NCI-H2227 (cell line): ENCODE data around the gene ISYNA1.
A peak's percentile ranks its signal among the peaks of the same experiment; 100 is the strongest.

ENCODE experiments used
- DNase-seq: peaks from one replicate; lab custom pipeline; 2025; ENCODE audit not compliant: unreplicated experiment; lab: John Stamatoyannopoulos, UW

The ISYNA1 gene

GRCh38 chr19:18433015-18433691 is 4.8 kb downstream of the ISYNA1 start:
- DNase-seq, result peak; percentile 58

GRCh38 chr19:18432275-18433014 is 5.5 kb downstream of the ISYNA1 start:
- DNase-seq, result no peak

DNA sequence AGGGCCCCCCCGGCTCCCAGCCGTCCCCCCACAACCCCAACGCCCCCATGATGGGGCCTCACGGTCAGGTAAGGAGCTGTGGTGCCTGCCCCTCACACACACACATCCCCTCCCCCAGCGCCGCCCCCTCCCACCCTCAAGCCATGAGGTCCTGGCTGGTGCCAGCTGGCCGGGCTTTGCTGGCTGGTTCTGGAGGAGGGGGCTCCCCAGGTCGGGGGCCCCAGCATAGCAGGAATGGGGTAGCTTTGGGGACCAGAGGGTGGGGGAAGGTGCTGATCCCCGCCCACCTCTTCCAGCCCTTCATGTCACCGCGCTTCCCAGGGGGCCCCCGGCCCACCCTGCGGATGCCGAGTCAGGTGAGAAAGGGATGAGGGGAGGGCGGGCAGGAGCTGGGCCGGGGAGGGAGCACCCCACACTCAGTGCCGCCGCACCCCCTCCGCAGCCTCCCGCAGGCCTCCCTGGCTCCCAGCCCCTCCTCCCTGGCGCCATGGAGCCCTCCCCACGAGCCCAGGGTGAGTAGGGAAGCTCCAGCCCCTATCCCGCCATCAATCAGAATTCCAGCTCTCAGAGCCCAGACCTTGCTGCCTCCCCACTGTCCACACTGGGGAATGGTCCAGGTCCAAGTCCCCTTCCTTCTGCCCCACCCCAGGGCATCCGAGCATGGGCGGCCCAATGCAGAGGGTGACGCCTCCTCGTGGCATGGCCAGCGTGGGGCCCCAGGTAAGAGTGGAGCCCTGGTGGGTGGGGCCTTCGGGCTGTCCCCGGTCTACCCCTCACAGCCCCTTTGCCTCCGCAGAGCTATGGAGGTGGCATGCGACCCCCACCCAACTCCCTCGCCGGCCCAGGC is 6.4 kb downstream of the ISYNA1 start:
- DNase-seq, result no peak

- no peak for DNase-seq
Observed at GRCh38 chr19:18430417-18431144, 7.4 kb downstream of the ISYNA1 start.

DNA sequence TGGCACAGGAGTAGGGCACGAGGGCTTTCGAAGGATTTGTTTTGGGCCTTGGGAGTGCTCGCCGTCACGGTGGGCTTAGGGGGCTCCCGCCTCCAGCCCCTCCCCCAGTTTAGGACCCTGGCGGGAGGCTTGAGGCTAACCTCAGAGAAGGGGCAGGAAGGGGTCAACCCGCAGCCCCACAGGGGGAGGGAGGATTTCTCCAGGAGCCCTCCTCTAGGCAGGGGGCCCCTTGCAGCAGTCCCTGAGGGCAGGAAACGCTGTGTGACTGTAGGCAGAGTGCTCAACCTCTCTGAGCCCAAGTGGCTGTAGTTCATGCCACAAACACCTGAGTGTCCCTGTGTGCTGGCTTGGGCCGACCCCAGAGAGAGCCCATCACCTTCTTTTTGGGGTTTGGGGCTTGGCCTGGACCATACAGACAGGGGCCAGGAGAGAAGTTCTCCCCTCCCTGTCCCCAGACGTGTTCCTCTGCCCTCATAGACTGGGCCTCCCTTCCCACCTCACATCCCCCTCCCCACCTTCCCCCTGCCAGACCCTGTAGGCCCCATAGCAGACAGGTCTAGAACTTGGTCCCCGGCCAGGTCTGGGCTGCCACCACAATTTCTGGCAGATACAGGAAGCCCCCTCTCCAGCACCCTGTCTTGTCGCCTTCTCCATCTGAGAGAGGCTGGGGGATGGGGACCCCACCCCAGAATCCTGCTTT is 8.1 kb downstream of the ISYNA1 start:
- no peak for DNase-seq

GRCh38 chr19:18428787-18429674 is 8.9 kb downstream of the ISYNA1 start:
- peak; percentile 94 for DNase-seq

- DNase-seq, result no peak
Observed at GRCh38 chr19:18428173-18428786, 9.7 kb downstream of the ISYNA1 start.

- no peak for DNase-seq
Observed at GRCh38 chr19:18427743-18428113, 10.2 kb downstream of the ISYNA1 start.

- no peak for DNase-seq
Observed at GRCh38 chr19:18427080-18427742, 10.7 kb downstream of the ISYNA1 start.

- DNase-seq, result no peak
Observed at GRCh38 chr19:18426416-18426767, 11.5 kb downstream of the ISYNA1 start.

GRCh38 chr19:18425515-18426415 is 12.2 kb downstream of the ISYNA1 start:
- no peak for DNase-seq

DNA sequence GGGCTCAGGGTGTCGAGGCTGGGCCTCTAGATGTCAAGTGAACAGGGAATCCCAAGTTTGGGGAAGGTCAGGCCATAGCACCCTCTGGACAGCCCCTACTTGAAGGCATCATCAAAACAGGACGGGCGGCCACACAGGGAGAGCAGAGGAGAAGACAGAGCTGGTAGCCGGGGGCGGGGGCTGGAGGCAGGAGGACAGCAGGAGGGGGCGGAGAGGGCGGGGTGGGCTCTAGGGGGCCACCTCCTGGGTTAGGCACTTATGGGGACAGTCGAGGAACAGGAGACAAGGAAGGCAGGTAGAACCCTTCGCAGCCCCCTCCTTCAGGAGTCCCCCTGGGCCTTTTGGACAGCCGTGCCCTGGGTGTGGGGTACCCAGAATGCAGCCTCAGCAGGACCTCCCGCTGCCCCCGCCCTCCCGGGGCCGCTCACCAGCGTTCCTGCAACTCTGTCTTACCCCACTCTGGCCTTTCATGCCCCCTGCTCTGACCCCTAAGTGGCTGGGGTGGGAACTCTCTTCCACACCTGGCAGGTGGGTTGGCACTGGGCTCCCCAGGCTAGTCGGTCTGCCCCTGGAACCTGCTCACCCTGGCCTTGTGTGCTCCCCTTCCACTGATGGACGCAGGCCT is 12.9 kb downstream of the ISYNA1 start:
- DNase-seq, result no peak

DNA sequence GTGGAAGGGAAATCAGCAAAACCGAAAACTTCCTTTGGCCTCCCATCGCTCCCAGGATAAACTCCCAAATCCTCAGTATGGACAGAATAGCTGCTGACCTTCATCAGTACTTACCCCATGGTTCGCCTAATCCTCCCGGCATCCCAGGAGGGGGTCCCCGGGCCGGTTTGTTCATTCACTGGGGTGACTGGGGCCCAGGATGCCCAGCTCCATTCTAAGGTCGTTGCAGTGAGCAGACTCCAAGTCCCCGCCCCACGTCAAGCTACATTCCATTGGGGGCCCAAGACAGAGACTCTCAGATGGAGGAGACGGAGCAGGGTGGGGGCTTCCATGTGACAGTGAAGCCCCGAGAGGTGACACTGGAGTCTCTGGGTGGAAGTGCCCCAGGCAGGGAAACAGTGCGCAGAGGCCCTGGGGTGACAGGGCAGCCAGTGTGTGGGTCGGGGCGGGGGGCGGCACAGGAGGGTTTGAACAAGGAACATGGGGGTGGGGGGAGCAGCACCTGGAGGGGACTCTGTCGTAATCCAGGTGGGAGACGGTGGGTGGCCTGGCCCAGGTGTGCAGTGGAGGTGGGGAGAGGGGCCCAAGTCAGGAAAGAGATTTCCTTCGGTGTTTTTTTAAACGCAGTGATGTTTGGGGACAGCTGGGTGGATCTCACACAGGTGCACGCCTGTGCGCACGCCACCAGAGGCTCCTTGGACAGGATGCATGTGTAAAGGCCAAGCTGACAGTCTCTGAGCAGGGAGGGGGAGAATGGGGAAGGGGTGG is 13.6 kb downstream of the ISYNA1 start:
- DNase-seq, result no peak

GRCh38 chr19:18423258-18424020 is 14.5 kb downstream of the ISYNA1 start:
- no peak for DNase-seq

GRCh38 chr19:18422530-18423191 is 15.3 kb downstream of the ISYNA1 start:
- DNase-seq, result no peak
